ENCODE measurements around the gene FAT2.

- TF ChIP-seq, protein P1, sequence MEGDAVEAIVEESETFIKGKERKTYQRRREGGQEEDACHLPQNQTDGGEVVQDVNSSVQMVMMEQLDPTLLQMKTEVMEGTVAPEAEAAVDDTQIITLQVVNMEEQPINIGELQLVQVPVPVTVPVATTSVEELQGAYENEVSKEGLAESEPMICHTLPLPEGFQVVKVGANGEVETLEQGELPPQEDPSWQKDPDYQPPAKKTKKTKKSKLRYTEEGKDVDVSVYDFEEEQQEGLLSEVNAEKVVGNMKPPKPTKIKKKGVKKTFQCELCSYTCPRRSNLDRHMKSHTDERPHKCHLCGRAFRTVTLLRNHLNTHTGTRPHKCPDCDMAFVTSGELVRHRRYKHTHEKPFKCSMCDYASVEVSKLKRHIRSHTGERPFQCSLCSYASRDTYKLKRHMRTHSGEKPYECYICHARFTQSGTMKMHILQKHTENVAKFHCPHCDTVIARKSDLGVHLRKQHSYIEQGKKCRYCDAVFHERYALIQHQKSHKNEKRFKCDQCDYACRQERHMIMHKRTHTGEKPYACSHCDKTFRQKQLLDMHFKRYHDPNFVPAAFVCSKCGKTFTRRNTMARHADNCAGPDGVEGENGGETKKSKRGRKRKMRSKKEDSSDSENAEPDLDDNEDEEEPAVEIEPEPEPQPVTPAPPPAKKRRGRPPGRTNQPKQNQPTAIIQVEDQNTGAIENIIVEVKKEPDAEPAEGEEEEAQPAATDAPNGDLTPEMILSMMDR (conservative IDR thresholded peaks at IDR 0.05; ENCODE audit: low read depth, low read length): no peak
- TF ChIP-seq EZH2 (IDR thresholded peaks at IDR 0.05; ENCODE audit: borderline replicate concordance, low read depth, low read length, poor library complexity, severe bottlenecking): no peak
Measured at GRCh38 chr5:151598984-151599383, 7.9 kb upstream of the FAT2 start.
